Skin epidermis (tissue), 12 donors: ENCODE results near the gene CD72.

ENCODE experiments used
- H3K27ac ChIP-seq, 21 experiments: fragments of 200-600 bp; sonication (generic) in 11 of 21; one replicate each; pipeline ENCODE4 v1.5.0; 2020; ENCODE audit warnings: mild to moderate bottlenecking in 3 of 21, inconsistent platforms in 2 of 21, moderate library complexity in 2 of 21
- H3K4me3 ChIP-seq, 7 experiments: fragments of 200-600 bp; sonication (generic) in 2 of 7; one replicate each; pipeline ENCODE4 v1.5.0; 2020; ENCODE audit warnings: inconsistent platforms in 2 of 7, mild to moderate bottlenecking in 2 of 7, moderate library complexity in 1 of 7

Gene CD72

GRCh38 chr9:35564658-35565061, 53.6 kb downstream of the CD72 start:
- Histone ChIP-seq H3K27ac (peak overlapping the region in 3 of 21 experiments; percentile 0 to 71 (median 4)), H3K4me3 (no peak overlapping the region)

GRCh38 chr9:35563791-35564197, 54.4 kb downstream of the CD72 start:
- peak overlapping the region in 8 of 21 experiments; percentile 34 to 73 (median 60) for H3K27ac ChIP-seq
- no peak overlapping the region for H3K4me3 ChIP-seq

- Histone ChIP-seq H3K27ac (peak overlapping the region in 10 of 21 experiments; percentile 4 to 73 (median 56)), H3K4me3 (no peak overlapping the region)
These were observed 55.1 kb downstream of the CD72 start for GRCh38 chr9:35562895-35563780.

GRCh38 chr9:35561468-35562261, 56.5 kb downstream of the CD72 start:
- Histone ChIP-seq H3K27ac (peak overlapping the region in 3 of 21 experiments; percentile 12 to 66 (median 29)), H3K4me3 (no peak overlapping the region)

- Histone ChIP-seq H3K27ac (peak overlapping the region in 1 of 21 experiments; percentile 12), H3K4me3 (no peak overlapping the region)
These were observed 57.4 kb downstream of the CD72 start for GRCh38 chr9:35560625-35561337.
